Endodermal cell (in vitro differentiated cells): Measurements from ENCODE around the gene TBCEL. TPM values are rescaled to one million over a fixed set of nuclear protein-coding genes. Genes with fewer than 3 reads are reported as not detected.

Source experiments
- DNase-seq: peaks from one replicate; pipeline ENCODE4 v3.0.0-alpha.2; 2017
- H3K27ac ChIP-seq: 2 replicates; pipeline ENCODE4 v1.5.1; 2013; ENCODE audit warnings: mild to moderate bottlenecking, low read depth, low read length, moderate library complexity
- H3K27me3 ChIP-seq: 2 replicates; pipeline ENCODE4 v1.6.1; 2013; ENCODE audit warnings: mild to moderate bottlenecking, low read length, moderate library complexity; ENCODE audit not compliant: insufficient read depth, control insufficient read depth, poor library complexity, severe bottlenecking
- H3K36me3 ChIP-seq: 2 replicates; pipeline ENCODE4 v1.7.0; 2013; ENCODE audit warnings: mild to moderate bottlenecking, low read length, moderate library complexity; ENCODE audit not compliant: control insufficient read depth, insufficient read depth
- H3K4me1 ChIP-seq: one replicate; pipeline ENCODE4 v1.7.0; 2013; ENCODE audit warnings: low read length; ENCODE audit not compliant: control insufficient read depth, insufficient read depth
- H3K4me3 ChIP-seq: 2 replicates; pipeline ENCODE4 v1.5.1; 2013; ENCODE audit warnings: mild to moderate bottlenecking, low read length, moderate library complexity
- H3K9ac ChIP-seq: 2 replicates; pipeline ENCODE4 v1.6.1; 2013; ENCODE audit warnings: mild to moderate bottlenecking, low read length, moderate library complexity; ENCODE audit not compliant: poor library complexity, severe bottlenecking; ENCODE audit errors: extremely low read depth
- H3K9me3 ChIP-seq: 2 replicates; pipeline ENCODE4 v1.6.1; 2013; ENCODE audit warnings: mild to moderate bottlenecking, low read length, moderate library complexity; ENCODE audit not compliant: control insufficient read depth
- H3K27ac Mint-ChIP-seq: 2 replicates; pipeline ENCODE4 v1.8.0; 2020; ENCODE audit warnings: mixed read lengths
- H3K27me3 Mint-ChIP-seq: 2 replicates; pipeline ENCODE4 v1.8.0; 2021; ENCODE audit warnings: mild to moderate bottlenecking, mixed read lengths; ENCODE audit not compliant: insufficient read depth
- H3K36me3 Mint-ChIP-seq: 2 replicates; pipeline ENCODE4 v1.8.0; 2020; ENCODE audit warnings: low read depth, mixed read lengths
- H3K4me1 Mint-ChIP-seq: 2 replicates; pipeline ENCODE4 v1.8.0; 2020; ENCODE audit warnings: mixed read lengths
- H3K4me3 Mint-ChIP-seq: 2 replicates; pipeline ENCODE4 v1.8.0; 2020; ENCODE audit warnings: mild to moderate bottlenecking, moderate library complexity, mixed read lengths
- H3K9me3 Mint-ChIP-seq: 2 replicates; pipeline ENCODE4 v1.8.0; 2020; ENCODE audit warnings: mild to moderate bottlenecking, mixed read lengths
- WGBS, 2 experiments: methylation state at CpG; one replicate each; pipeline versions ENCODE4 v1.1.5 to v1.1.7; 2013; ENCODE audit warnings: missing lambda C conversion rate in 2 of 2, mixed read lengths in 1 of 2; ENCODE audit not compliant: insufficient coverage in 1 of 2, insufficient read length in 1 of 2; 5-methylcytosine and 5-hydroxymethylcytosine counted together
- total RNA-seq, 2 donors: library from RNA; stranded (reverse); fragmentation: NEBNext Ultra II Directional in 1 of 2; extraction: Animal tissue kit (Norgen Biotek cat#: 25700) in 1 of 2; gene quantifications; 2 replicates in 1 of 2; 3 replicates in 1 of 2; pipeline ENCODE4 v1.2.1, GENCODE V29; 2021
- TF ChIP-seq, protein P1 (sequence below): fragments of 200-600 bp; sonication (generic); conservative IDR thresholded peaks from 2 replicates; pipeline ENCODE4 v1.5.0; 2021; ENCODE audit warnings: antibody characterized with exemption, mild to moderate bottlenecking

The TBCEL gene
- total RNA-seq, 2 donors from 2014 or later, result 23.5 to 26.1 TPM

- H3K9ac ChIP-seq, result no peak overlapping the region
- H3K27me3 ChIP-seq, result no peaks in the 10 kb centered on the region
- no peaks in the 10 kb centered on the region for H3K36me3 Mint-ChIP-seq
- H3K4me3 Mint-ChIP-seq, result no peak overlapping the region
- H3K9me3 ChIP-seq, result no peaks in the 10 kb centered on the region
- WGBS, 2 experiments, result 98% methylated on average over 2 of the region's 2 CpGs; no CpG with 5 or more reads in 1 of the 2 experiments
- no peaks in the 10 kb centered on the region for H3K36me3 ChIP-seq
- H3K27me3 Mint-ChIP-seq, result no peaks in the 10 kb centered on the region
- no peak for DNase-seq
- H3K9me3 Mint-ChIP-seq, result no peaks in the 10 kb centered on the region
- H3K4me1 ChIP-seq, result no peaks in the 10 kb centered on the region
- H3K4me3 ChIP-seq, result no peak overlapping the region
- TF ChIP-seq, protein P1, sequence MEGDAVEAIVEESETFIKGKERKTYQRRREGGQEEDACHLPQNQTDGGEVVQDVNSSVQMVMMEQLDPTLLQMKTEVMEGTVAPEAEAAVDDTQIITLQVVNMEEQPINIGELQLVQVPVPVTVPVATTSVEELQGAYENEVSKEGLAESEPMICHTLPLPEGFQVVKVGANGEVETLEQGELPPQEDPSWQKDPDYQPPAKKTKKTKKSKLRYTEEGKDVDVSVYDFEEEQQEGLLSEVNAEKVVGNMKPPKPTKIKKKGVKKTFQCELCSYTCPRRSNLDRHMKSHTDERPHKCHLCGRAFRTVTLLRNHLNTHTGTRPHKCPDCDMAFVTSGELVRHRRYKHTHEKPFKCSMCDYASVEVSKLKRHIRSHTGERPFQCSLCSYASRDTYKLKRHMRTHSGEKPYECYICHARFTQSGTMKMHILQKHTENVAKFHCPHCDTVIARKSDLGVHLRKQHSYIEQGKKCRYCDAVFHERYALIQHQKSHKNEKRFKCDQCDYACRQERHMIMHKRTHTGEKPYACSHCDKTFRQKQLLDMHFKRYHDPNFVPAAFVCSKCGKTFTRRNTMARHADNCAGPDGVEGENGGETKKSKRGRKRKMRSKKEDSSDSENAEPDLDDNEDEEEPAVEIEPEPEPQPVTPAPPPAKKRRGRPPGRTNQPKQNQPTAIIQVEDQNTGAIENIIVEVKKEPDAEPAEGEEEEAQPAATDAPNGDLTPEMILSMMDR, result no peak
- H3K4me1 Mint-ChIP-seq, result peaks cover 4% of the 10 kb centered on the region
- H3K27ac Mint-ChIP-seq, result no peak overlapping the region
- no peak overlapping the region for H3K27ac ChIP-seq
Observed at GRCh38 chr11:121109471-121109870, 85.6 kb downstream of the TBCEL start.

- no peak for DNase-seq
- Histone ChIP-seq H3K27me3 (no peaks in the 10 kb centered on the region), H3K9me3 (no peaks in the 10 kb centered on the region), H3K4me3 (no peak overlapping the region), H3K27ac (no peak overlapping the region), H3K36me3 (no peaks in the 10 kb centered on the region), H3K4me1 (no peaks in the 10 kb centered on the region), H3K9ac (no peak overlapping the region)
- TF ChIP-seq, protein P1, result no peak
- H3K27me3 Mint-ChIP-seq, result no peaks in the 10 kb centered on the region
- 86 to 94% methylated on average over 5 to 7 of the region's 7 CpGs for WGBS, 2 experiments
- no peaks in the 10 kb centered on the region for H3K9me3 Mint-ChIP-seq
- H3K4me3 Mint-ChIP-seq, result no peak overlapping the region
- H3K36me3 Mint-ChIP-seq, result no peaks in the 10 kb centered on the region
- H3K4me1 Mint-ChIP-seq, result peaks cover 4% of the 10 kb centered on the region
- H3K27ac Mint-ChIP-seq, result no peak overlapping the region
Observed at GRCh38 chr11:121109916-121110586, 86.1 kb downstream of the TBCEL start.

GRCh38 chr11:121110871-121111724 is 87.2 kb downstream of the TBCEL start:
- Histone ChIP-seq H3K27me3 (no peaks in the 10 kb centered on the region), H3K9ac (no peak overlapping the region), H3K9me3 (no peaks in the 10 kb centered on the region), H3K27ac (no peak overlapping the region), H3K4me3 (no peak overlapping the region), H3K4me1 (no peaks in the 10 kb centered on the region), H3K36me3 (no peaks in the 10 kb centered on the region)
- no peak overlapping the region for H3K4me3 Mint-ChIP-seq
- TF ChIP-seq, protein P1, result no peak
- peak; percentile 15 for DNase-seq
- peaks cover 4% of the 10 kb centered on the region for H3K4me1 Mint-ChIP-seq
- no peaks in the 10 kb centered on the region for H3K36me3 Mint-ChIP-seq
- 91 to 92% methylated on average over 6 to 10 of the region's 10 CpGs for WGBS, 2 experiments
- H3K27me3 Mint-ChIP-seq, result no peaks in the 10 kb centered on the region
- H3K27ac Mint-ChIP-seq, result no peak overlapping the region
- H3K9me3 Mint-ChIP-seq, result no peaks in the 10 kb centered on the region
